K562 (cell line): Measurements from ENCODE around the gene TTLL10. TPM values are rescaled to one million over a fixed set of nuclear protein-coding genes. Genes with fewer than 3 reads are reported as not detected.

Experiments
- E2F4 ChIP-seq: sonication (generic); formaldehyde crosslinking; IDR thresholded peaks from 2 replicates; pipeline ENCODE4 v1.8.0; 2022; ENCODE audit warnings: mild to moderate bottlenecking, low read depth, missing genetic modification reagents
- EWSR1 ChIP-seq: fragments of 450-650 bp; IDR thresholded peaks from 2 replicates; pipeline ENCODE4 v1.6.1; 2018; ENCODE audit warnings: borderline replicate concordance, mild to moderate bottlenecking, low read depth, moderate library complexity; ENCODE audit not compliant: partially characterized antibody
- HBP1 ChIP-seq: fragments of 450-650 bp; formaldehyde crosslinking; IDR thresholded peaks from 2 replicates; pipeline ENCODE4 v1.4.0; 2022; ENCODE audit warnings: missing genetic modification characterization
- KAT8 ChIP-seq: fragments of 450-650 bp; IDR thresholded peaks from 2 replicates; pipeline ENCODE4 v1.6.1; 2016; ENCODE audit warnings: low read depth, mild to moderate bottlenecking
- NR3C1 ChIP-seq: sonication (generic); formaldehyde crosslinking; IDR thresholded peaks from 2 replicates; pipeline ENCODE4 v1.8.1; 2022; ENCODE audit warnings: missing genetic modification reagents
- PBX2 ChIP-seq, 2 experiments: IDR thresholded peaks in 1 of 2; conservative IDR thresholded peaks in 1 of 2; 2 replicates each; pipeline ENCODE4 v1.6.1; 2016; ENCODE audit warnings: low read depth in 2 of 2, mild to moderate bottlenecking in 1 of 2, missing compliant biosample characterization in 1 of 2, missing genetic modification characterization in 1 of 2, moderate library complexity in 1 of 2
- RERE ChIP-seq: sonication (generic); formaldehyde crosslinking; IDR thresholded peaks from 2 replicates; pipeline ENCODE4 v1.8.0; 2023; ENCODE audit warnings: missing genetic modification reagents, mild to moderate bottlenecking, borderline replicate concordance
- SOX6 ChIP-seq: fragments of 450-650 bp; IDR thresholded peaks from 2 replicates; pipeline ENCODE4 v1.6.1; 2014; ENCODE audit warnings: mild to moderate bottlenecking
- TCF3 ChIP-seq: sonication (generic); formaldehyde crosslinking; IDR thresholded peaks from 2 replicates; pipeline ENCODE4 v1.4.0; 2020; ENCODE audit warnings: mild to moderate bottlenecking, missing genetic modification reagents
- THAP12 ChIP-seq: fragments of 250-450 bp; sonication (Bioruptor Pico); IDR thresholded peaks from 2 replicates; pipeline ENCODE4 v1.9.0; 2021; ENCODE audit warnings: mild to moderate bottlenecking, inconsistent platforms
- ZNF280B ChIP-seq: fragments of 250-450 bp; sonication (Bioruptor Pico); IDR thresholded peaks from 2 replicates; pipeline ENCODE4 v1.5.1; 2021; ENCODE audit warnings: mild to moderate bottlenecking
- polyA plus RNA-seq, 8 experiments: library from polyadenylated mRNA; depleted of rRNA in 4 of 8; stranded (reverse) in 5 of 8; unstranded in 3 of 8; fragments of >200 nt; fragmentation: Nextera tagmentation in 2 of 8; fragmentation: Illumina TruSeq in 1 of 8; extraction: Ambion mirVana in 2 of 8; extraction: Trizol in 1 of 8; gene quantifications; 2 replicates each; pipeline versions ENCODE4 v1.2.1 to v1.2.3, GENCODE V29; 2011 to 2014; ENCODE audit warnings: inconsistent platforms in 1 of 8, missing spikeins in 1 of 8
- total RNA-seq, 7 experiments: library from RNA; depleted of rRNA in 6 of 7; stranded (reverse); fragments of >200 nt in 6 of 7; fragmentation: Illumina TruSeq in 2 of 7; extraction: Trizol in 2 of 7; gene quantifications; 2 replicates each; pipeline versions ENCODE4 v1.2.1 to v1.2.3, GENCODE V29; 2011 to 2021; ENCODE audit warnings: low replicate concordance in 1 of 7

TTLL10 gene
- total and polyA plus RNA-seq, 9 of the 15 experiments (the other 6 are each of a cell fraction or from before 2014, with no cell fraction given) = not detected

- TF ChIP-seq RERE (no peak), TCF3 (no peak), KAT8 (no peak), HBP1 (CRISPR knock-in tag) (no peak), THAP12 (CRISPR knock-in tag) (no peak), EWSR1 (no peak), SOX6 (no peak), ZNF280B (CRISPR knock-in tag) (no peak), PBX2 (CRISPR knock-in tag; IDR thresholded peaks at IDR 0.05; ENCODE audit: low read depth) (no peak), PBX2 (tag; conservative IDR thresholded peaks at IDR 0.05; ENCODE audit: low read depth) (no peak), NR3C1 (peak; percentile 92), E2F4 (CRISPR knock-in tag) (peak; percentile 70; the same call in 1 of the 2 replicates)
These were observed 58.6 kb downstream of the TTLL10 start, which contains the start of gene B3GALT6 (continued) for GRCh38 chr1:1232208-1232795.
